DOHH2 (cell line): ENCODE measurements around the gene RCN2.

Experiments
- CTCF ChIP-seq: fragments of 200-600 bp; sonication (generic); IDR thresholded peaks from one replicate; pipeline ENCODE4 v1.5.1; 2014; ENCODE audit warnings: antibody characterized with exemption, mild to moderate bottlenecking, low read depth, low read length; ENCODE audit not compliant: poor library complexity, severe bottlenecking
- EZH2phosphoT487 ChIP-seq: fragments of 200-600 bp; sonication (generic); IDR thresholded peaks from 2 replicates; pipeline ENCODE4 v1.6.1; 2017; ENCODE audit warnings: borderline replicate concordance, mild to moderate bottlenecking, antibody characterized with exemption, low read length, moderate library complexity, mixed read lengths

- TF ChIP-seq CTCF (no peak), EZH2phosphoT487 (no peak)
Observed at GRCh38 chr15:76979996-76980520, 48.5 kb downstream of the RCN2 start.
